NCI-H2196 treated with DMSO at 0.1 percent for 48 hours (cell line): ENCODE measurements around the gene PCDHGA2.
"Not testable (repeated sequence)": the region's sequence is repeated elsewhere in the genome, so short reads cannot be mapped to it uniquely, and the experiment has no call there.

Experiments used
- DNase-seq: peaks from one replicate; lab custom pipeline; 2025; ENCODE audit not compliant: unreplicated experiment; lab: John Stamatoyannopoulos, UW

PCDHGA2 gene

GRCh38 chr5:141338538-141339306, at the start of gene PCDHGA2:
Gene PCDHGA2, plus strand, starts transcription at chr5:141338760.
- DNase-seq, result no peak

- no peak for DNase-seq
Observed at GRCh38 chr5:141298376-141298775, 40.2 kb upstream of the PCDHGA2 start.

- DNase-seq, result no peak
Observed at GRCh38 chr5:141303756-141304155, 34.8 kb upstream of the PCDHGA2 start, which contains the start of gene SLC25A2. Gene SLC25A2, minus strand, starts transcription at chr5:141304049. Its CDS starts 184 bp downstream, at chr5:141303865.

- no peak for DNase-seq
Observed at GRCh38 chr5:141306630-141307029, 31.9 kb upstream of the PCDHGA2 start.

GRCh38 chr5:141313711-141314110, 24.8 kb upstream of the PCDHGA2 start:
- no peak for DNase-seq

GRCh38 chr5:141316963-141317362, 21.6 kb upstream of the PCDHGA2 start:
- not testable (repeated sequence) for DNase-seq

GRCh38 chr5:141319202-141319601, 19.4 kb upstream of the PCDHGA2 start:
- no peak for DNase-seq

- DNase-seq, result no peak
Observed at GRCh38 chr5:141319699-141320098, 18.9 kb upstream of the PCDHGA2 start.

GRCh38 chr5:141320225-141321169, 18.1 kb upstream of the PCDHGA2 start, which contains the start of gene TAF7:
Gene TAF7, minus strand, starts transcription at chr5:141320784. Its CDS starts 740 bp downstream, at chr5:141320044.
- DNase-seq, result peak; percentile 68

- DNase-seq, result no peak
Observed at GRCh38 chr5:141322261-141322660, 16.3 kb upstream of the PCDHGA2 start.

GRCh38 chr5:141326088-141326854, 12.3 kb upstream of the PCDHGA2 start:
- no peak for DNase-seq

- no peak for DNase-seq
Observed at GRCh38 chr5:141328231-141328630, 10.3 kb upstream of the PCDHGA2 start.

- no peak for DNase-seq
Observed at GRCh38 chr5:141330299-141331080, 8.1 kb upstream of the PCDHGA2 start, which contains the start of gene PCDHGA1. Gene PCDHGA1, plus strand, starts transcription at chr5:141330514.

GRCh38 chr5:141332571-141332970, 6.0 kb upstream of the PCDHGA2 start:
- DNase-seq, result not testable (repeated sequence)

GRCh38 chr5:141340781-141341354, 2.3 kb downstream of the PCDHGA2 start:
- not testable (repeated sequence) for DNase-seq

GRCh38 chr5:141342773-141343172, 4.2 kb downstream of the PCDHGA2 start:
- no peak for DNase-seq

- DNase-seq, result no peak
Observed at GRCh38 chr5:141343242-141343952, 4.8 kb downstream of the PCDHGA2 start, which contains the start of gene PCDHGA3. Gene PCDHGA3, plus strand, starts transcription at chr5:141343829. Its CDS starts 205 bp downstream, at chr5:141344034.

GRCh38 chr5:141343953-141344463, 5.4 kb downstream of the PCDHGA2 start:
- DNase-seq, result no peak

- no peak for DNase-seq
Observed at GRCh38 chr5:141345327-141345726, 6.8 kb downstream of the PCDHGA2 start.
